GM12873 (cell line): Measurements from ENCODE around the gene EVI5.

Experiments used
- CTCF ChIP-seq: IDR thresholded peaks from 2 replicates; pipeline ENCODE4 v1.5.1; 2012; ENCODE audit warnings: low read depth, mild to moderate bottlenecking, moderate library complexity, low read length, control low read depth; ENCODE audit not compliant: insufficient read depth; ENCODE audit errors: missing control alignments

Gene EVI5

DNA sequence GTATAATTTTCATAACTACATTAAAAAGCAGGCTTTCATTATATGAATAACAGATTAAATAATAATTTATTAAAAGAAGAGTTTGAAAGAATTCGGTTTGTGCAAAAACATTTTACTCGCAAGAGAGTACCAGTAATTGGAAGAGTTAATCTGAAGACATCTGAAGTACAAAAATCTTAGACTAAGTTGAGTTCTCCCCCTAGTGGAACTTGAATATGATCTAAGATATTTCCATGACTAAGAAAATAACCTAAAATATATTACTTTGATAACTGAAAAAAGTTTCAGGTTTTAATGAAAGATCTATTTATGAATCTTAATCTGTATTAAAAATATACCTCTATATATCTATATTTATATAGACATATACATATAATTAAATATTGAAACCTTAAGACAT is 185.7 kb downstream of the EVI5 start:
- TF ChIP-seq CTCF = peak; percentile 27

DNA sequence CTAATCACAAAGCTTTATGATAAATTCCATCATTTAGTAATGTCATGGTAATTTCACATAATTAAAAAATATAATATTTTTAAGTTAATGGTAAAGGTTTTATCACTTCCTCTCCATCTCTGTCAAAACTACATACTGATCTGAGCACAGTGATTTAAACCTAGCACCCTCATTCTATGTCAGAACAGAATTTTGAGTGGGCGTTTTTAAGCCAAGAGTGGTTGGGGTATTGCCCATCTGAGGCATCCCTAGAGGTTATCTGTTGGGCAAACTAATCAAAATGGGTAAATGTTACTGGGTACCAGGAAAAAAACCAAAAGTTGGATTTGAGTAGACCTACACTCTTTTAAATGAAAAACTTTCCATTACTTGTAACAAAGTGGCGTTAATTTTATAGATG is 197.5 kb downstream of the EVI5 start:
- TF ChIP-seq CTCF = no peak

DNA sequence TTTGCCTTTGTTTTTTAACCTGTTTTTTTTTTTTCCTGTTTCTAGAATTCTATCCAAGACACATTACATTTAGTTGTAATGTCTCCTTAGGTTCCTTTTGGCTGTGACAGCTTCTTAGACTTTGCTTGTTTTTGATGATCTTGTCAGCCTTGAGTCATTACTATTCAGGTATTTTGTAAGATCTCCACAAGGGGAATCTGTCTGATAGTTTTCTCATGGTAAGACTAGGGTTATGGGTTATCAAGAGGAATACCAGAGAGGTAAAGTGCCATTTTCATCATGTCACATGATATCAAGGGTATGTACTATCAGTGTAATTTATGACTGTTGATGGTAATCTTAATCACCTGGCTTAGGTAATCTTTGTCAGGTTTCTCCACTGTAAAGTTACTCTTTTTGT is 199.1 kb downstream of the EVI5 start:
- no peak for TF ChIP-seq CTCF

DNA sequence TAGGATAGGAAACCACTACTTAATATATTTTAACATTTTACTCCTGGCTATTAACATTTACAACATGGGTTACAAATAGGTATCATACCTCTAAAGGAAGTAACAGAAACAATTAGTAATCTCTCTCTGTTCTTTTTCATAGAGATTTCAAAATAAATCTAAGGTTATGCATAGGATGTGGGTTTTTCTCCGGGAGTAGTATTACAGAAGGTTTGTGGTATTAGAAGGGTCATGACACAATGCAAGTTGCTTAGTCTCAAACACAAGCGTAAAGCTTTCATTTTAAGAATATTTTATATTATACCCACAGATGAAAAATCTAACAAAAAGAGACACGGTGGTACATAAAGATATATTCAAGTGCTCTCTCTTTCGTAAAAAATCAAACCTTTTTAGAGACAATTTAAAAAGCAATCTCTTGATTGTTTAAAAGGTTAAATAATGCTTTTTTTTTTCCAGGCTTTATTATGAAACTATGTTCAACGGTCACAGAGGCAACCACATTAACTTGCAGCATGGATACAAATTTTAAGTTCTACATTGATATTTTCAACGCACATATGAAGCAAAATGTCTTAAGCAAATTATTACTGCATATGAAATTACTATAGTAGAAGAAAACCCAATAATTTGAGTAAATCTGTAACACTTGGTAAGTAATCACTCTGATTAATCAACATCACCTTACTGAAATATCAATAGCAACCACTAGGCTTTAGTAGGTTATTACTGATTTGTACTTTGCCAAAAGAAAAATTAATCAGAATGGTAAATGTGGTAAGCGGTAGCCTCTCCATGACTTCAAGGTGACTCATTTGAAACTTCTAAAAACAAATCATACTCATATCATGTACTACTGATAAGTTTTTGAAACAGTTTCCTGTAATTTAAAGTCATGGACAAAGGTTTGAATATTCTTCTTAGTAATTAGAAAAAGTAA is 200.8 kb downstream of the EVI5 start:
- TF ChIP-seq CTCF = peak; percentile 35

DNA sequence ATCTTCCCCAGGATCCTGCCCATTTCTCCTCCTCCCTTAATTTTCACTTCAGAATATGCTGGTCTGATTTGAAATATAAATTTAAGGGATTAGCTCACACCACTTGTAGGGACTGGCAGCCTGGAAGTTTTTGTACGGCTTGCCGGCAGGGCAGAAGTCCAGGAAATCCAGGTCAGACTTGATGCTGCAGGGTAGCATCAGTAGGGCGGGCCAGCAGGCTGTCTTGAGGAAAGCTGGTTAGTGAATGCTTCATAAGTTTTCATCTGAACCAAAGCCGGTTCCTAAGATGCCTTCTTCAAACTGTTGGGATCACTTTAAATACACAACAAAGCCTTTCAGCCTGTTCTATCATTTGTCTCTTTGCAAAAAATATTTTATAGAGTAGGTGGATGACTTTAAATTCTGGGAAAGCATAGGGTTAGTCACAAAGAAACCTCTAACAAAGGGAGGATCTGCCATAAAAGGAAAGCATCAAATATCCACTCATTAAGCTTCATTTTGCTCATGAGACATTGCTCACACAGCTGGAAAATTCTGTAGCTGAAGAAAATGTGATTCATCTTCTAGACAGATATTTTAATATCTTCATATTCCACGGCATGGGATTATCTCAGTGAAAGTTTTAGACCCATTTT is 207.5 kb downstream of the EVI5 start:
- no peak for TF ChIP-seq CTCF

- TF ChIP-seq CTCF = no peak
Measured at GRCh38 chr1:92575123-92575522, 209.8 kb downstream of the EVI5 start.

- TF ChIP-seq CTCF = no peak
Measured at GRCh38 chr1:92572520-92572919, 212.4 kb downstream of the EVI5 start.
